HG02973 (cell line): ENCODE results near the gene KCND2.
"Not testable (repeated sequence)": the region's sequence is repeated elsewhere in the genome, so short reads cannot be mapped to it uniquely, and the experiment has no call there.

Experiments used
- ATAC-seq: cut with Tn5 transposase; IDR thresholded peaks from one replicate; pipeline ENCODE4 v1.9.1; 2021; ENCODE audit warnings: moderate library complexity; ENCODE audit not compliant: unreplicated experiment

Gene KCND2

GRCh38 chr7:120480472-120480871, 207.5 kb downstream of the KCND2 start:
- ATAC-seq = no peak

GRCh38 chr7:120480930-120481329, 208.0 kb downstream of the KCND2 start:
- ATAC-seq = no peak

DNA sequence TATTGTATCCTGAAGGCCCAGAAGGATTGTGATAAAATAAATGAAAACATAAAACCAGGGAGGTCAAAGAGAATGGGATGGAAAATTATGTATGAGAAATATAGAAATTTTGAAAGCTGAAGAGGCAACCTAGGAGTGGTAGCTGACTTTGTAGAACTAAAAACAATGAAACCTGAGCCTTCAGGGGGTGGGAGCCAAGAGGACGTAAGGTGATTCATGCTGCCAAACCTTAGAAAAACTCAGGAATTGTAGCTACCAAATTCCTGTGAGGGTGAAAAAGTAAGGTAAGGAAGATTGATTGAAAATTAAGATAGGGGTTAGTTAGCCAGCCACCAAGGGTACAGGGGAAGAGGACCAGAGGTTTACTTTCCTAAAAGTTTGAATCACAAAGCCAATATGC, 213.2 kb downstream of the KCND2 start:
- no peak for ATAC-seq

DNA sequence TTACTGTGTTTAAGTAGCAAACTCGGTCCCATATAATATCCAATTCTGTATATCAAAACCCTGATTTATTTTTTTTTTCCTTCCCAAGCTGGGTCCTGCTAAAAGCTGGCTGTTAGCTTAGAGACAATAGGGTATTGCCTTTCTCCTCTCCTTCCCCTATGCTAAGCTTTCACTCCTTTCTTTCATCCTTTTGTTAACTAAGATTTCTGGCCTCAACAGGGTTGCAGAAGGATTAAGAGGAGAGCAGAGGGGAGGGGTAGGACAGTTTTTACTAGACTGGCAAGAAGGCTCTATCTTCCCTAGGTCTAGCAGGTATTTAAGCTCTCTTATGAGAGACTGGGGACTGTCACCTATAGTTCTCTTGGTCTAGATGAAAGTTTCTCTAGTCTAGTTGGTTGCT, 229.2 kb downstream of the KCND2 start:
- ATAC-seq = no peak

DNA sequence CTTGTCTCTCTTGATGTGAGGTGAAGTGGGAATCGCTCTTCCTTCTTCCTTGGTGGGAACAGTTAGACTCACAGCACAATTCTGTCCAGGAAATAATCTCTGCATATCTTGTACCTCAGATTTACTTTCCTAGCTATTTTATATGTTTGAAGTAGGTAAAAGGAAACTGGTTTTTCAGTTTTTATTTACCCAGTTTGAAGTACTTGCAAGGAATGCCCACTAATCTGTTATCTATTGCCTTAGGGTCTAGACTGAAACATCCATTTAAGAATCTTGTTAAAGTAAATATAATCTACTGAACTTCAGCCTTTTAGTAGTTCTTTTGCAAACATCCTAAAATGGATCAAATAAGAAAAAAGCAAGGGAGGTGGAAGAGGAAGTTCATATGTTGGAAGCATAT, 229.8 kb downstream of the KCND2 start:
- ATAC-seq = no peak

DNA sequence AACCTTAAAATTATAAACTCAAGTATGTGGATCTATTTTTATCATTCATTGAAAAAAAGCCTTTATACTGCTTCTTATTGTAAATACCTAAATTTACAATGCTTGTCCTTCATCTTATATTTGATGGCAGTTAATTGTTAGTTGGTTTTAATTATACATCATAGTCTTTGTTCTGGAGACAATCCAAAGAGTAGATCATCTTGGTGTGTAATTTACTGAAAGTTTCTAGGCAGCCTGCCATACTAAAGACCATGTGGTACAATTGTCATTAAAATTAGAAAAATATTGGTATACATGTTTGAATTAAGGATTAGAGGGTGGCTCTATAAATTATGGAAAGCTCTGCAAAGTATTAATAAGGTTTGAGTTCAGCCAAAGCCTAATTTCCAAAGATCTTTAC, 231.4 kb downstream of the KCND2 start:
- no peak for ATAC-seq

GRCh38 chr7:120505770-120506169, 232.8 kb downstream of the KCND2 start:
- no peak for ATAC-seq

- no peak for ATAC-seq
Observed at GRCh38 chr7:120512701-120513100, 239.7 kb downstream of the KCND2 start.

DNA sequence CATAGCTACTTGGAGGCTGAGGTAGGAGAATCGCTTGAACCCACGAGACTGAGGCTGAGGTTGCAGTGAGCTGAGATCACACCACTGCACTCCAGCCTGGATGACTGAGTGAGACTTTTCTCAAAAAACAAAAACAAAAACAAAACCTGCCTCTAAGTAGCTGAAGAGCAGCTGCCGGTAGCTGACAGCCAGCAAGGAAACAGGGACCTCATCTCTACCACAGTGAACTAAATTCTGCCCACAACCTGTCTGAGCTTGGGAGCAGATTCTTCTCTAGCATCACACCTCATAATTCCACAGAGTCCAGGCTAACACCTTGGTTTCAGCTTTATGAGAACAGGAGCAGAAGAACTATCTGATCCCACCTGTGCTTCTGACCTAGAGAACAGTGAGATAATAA, 246.2 kb downstream of the KCND2 start:
- no peak for ATAC-seq

DNA sequence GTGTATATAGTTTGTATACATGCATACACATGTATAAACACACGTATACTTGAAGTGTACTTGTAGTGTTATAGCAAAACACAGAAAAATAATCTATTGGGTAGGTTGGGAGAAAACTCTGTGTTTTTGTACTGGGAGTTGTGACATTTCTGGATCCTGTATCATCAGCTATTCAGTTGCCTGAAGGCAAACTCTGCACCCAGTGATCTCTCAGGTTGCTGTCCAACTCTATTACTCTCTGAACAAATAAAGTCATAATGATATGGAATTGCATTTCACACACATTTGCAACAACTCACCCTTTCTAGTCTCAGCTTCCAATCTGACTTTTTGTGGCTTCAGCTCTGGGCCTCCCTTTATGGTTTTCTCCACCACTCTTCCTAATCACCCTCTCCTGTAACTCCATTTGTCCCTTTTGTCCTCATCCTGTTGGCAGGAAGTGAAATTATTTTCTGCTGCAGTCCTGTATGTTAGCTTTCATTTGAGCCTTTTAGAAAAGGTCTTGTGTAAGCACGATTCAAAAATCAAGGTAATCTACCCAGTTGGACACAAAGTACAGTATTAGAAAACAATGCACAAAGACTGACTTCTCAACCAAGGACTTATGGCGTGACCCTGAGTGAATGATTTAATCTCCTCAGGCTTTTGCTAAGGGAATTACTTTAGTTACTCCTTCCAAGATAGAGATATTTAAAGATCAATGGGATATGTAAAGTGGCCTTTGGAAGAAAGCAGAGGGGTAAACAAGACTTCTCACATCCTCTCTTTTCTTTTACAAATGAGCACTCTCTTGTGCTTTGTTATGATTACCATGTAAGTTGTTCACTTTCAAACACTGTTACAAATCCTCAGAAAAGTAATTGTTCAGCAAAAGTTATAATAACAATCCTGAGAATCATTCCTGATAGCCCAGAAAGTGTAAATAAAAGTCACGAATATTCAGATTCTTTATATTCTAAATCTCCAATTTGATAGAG, 249.1 kb downstream of the KCND2 start:
- no peak for ATAC-seq

- no peak for ATAC-seq
Observed at GRCh38 chr7:120523985-120524384, 251.0 kb downstream of the KCND2 start.

- ATAC-seq = no peak
Observed at GRCh38 chr7:120526902-120527509, 254.0 kb downstream of the KCND2 start.

GRCh38 chr7:120529736-120530135, 256.8 kb downstream of the KCND2 start:
- ATAC-seq = no peak

DNA sequence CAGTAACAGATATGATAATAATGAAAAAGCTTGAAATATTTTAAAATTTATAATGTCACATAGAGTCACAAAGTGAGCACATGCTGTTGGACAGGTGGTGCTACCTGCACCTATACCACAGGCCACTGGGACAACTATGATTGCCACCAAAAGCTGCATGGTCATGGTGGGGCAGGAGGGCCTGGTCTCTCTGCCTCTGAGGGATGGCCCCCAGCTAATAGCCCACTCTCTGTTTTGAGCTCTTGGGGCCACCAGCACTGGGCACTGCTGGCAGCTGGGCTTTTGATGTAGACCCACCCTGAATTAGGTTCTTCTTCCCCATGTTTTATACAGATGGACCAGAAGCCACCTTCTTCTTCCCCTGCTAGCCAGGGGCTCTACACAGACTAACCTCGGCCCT, 265.4 kb downstream of the KCND2 start:
- no peak for ATAC-seq

GRCh38 chr7:120539321-120539720, 266.3 kb downstream of the KCND2 start:
- ATAC-seq = no peak

- ATAC-seq = no peak
Observed at GRCh38 chr7:120547605-120548004, 274.6 kb downstream of the KCND2 start.

DNA sequence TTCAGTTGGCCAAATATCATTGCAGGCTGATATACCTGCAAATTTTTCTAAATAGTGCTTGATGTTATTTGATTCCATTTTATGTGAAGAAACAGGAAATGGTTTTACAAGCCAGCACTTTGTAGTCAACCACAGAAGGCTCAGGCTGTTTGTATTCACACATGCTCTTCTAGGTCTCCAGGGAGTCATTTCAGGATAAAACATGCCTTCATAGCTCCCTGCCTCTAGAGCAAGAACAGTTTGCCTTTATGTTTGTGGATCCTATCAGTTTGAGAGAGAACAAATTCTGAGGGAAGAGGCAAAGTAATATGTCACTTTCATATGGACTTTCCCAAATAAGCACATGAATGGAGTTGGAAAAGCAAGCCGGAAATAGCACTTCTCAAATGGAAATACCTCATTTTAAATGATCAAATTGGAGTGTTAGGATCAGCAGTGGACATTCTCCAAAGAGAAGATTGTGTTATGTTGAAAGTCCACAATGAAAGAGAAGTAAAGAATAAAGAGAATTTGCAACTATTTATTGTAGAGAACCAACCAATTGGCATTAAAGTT, 277.6 kb downstream of the KCND2 start:
- no peak for ATAC-seq

GRCh38 chr7:120553491-120553890, 280.5 kb downstream of the KCND2 start:
- ATAC-seq = peak; percentile 49

GRCh38 chr7:120554960-120555571, 282.1 kb downstream of the KCND2 start:
- ATAC-seq = peak; percentile 67

GRCh38 chr7:120564145-120564544, 291.2 kb downstream of the KCND2 start:
- ATAC-seq = no peak

DNA sequence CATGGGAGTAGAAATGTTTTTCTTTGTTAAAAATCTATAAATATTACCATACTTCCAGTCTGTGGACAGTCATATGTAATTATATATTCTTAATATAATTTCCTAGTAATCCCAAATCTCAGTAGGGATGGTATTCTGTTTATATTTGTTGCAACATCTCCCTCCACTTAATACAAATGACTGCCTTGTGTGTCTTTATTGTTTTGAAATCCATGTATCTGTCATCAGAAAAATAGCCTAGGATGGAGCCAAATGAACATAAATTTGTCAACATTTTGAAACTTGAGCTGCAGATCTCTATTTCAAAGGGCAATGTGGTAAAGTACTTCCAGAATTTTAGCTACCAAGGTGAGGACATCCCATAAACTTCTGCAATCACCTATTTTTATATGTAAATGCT, 294.2 kb downstream of the KCND2 start:
- no peak for ATAC-seq

DNA sequence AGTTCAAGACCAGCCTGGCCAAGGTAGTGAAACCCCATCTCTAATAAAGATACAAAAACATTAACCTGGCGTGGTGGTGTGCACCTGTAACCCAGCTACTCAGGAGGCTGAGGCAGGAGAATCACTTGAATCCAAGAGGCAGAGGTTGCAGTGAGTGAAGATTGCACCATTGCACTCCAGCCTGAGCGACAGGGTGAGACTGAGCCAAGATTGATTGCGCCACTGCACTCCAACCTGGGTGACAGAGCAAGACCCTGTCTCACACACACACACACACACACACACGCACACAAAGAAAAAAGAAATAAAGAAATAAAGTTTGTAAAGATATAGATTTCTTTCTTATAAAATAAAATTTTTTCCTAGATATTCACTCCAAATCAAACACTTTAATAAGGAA, 305.7 kb downstream of the KCND2 start:
- not testable (repeated sequence) for ATAC-seq
